AG10803 (cell line): ENCODE measurements around the gene PLCB1.
A peak's percentile ranks its signal among the peaks of the same experiment; 100 is the strongest.

Experiments used
- DNase-seq: peaks from one replicate; pipeline ENCODE4 v3.0.0; 2010; ENCODE audit warnings: low read depth
- H3K4me3 ChIP-seq: 2 replicates; pipeline ENCODE4 v1.5.1; 2011; ENCODE audit warnings: mild to moderate bottlenecking, low read length, control low read depth
- CTCF ChIP-seq: conservative IDR thresholded peaks from 2 replicates; pipeline ENCODE4 v1.5.1; 2011; ENCODE audit warnings: mild to moderate bottlenecking, low read length, control low read depth, inconsistent platforms

The PLCB1 gene

GRCh38 chr20:8912731-8913130, 780.7 kb downstream of the PLCB1 start:
- H3K4me3 ChIP-seq, result no peak overlapping the region
- DNase-seq, result no peak
- no peak for TF ChIP-seq CTCF

- no peak for TF ChIP-seq CTCF
- H3K4me3 ChIP-seq, result no peak overlapping the region
- no peak for DNase-seq
Measured at GRCh38 chr20:8913456-8913855, 781.4 kb downstream of the PLCB1 start.

- no peak for TF ChIP-seq CTCF
- no peak overlapping the region for H3K4me3 ChIP-seq
- DNase-seq, result no peak
Measured at GRCh38 chr20:8914421-8914820, 782.4 kb downstream of the PLCB1 start.

- TF ChIP-seq CTCF, result no peak
Measured at GRCh38 chr20:8917084-8917483, 785.0 kb downstream of the PLCB1 start.

GRCh38 chr20:8918145-8918544, 786.1 kb downstream of the PLCB1 start:
- DNase-seq, result no peak
- H3K4me3 ChIP-seq, result no peak overlapping the region
- TF ChIP-seq CTCF, result no peak

More at GRCh38 chr20:8917084-8917483, 785.0 kb downstream of the PLCB1 start:
- no peak overlapping the region for H3K4me3 ChIP-seq
- no peak for DNase-seq

- no peak for DNase-seq
- H3K4me3 ChIP-seq, result no peak overlapping the region
- TF ChIP-seq CTCF, result no peak
Measured at GRCh38 chr20:8924539-8924938, 792.5 kb downstream of the PLCB1 start.

- TF ChIP-seq CTCF, result no peak
- peak; percentile 45 for DNase-seq
Measured at GRCh38 chr20:8930726-8931125, 798.7 kb downstream of the PLCB1 start.

More at GRCh38 chr20:8930726-8931125, 798.7 kb downstream of the PLCB1 start:
- H3K4me3 ChIP-seq, result no peak overlapping the region
